Stomach smooth muscle (tissue), 2 donors: ENCODE data around the gene TNFRSF19.

Source experiments
- H3K27ac ChIP-seq: one replicate; pipeline ENCODE4 v1.7.0; 2013; ENCODE audit warnings: mild to moderate bottlenecking, low read length, inconsistent platforms
- H3K27me3 ChIP-seq, 2 donors: one replicate each; pipeline ENCODE4 v1.7.0; 2013; ENCODE audit warnings: low read length in 2 of 2; ENCODE audit not compliant: insufficient read depth in 2 of 2, control insufficient read depth in 1 of 2
- H3K36me3 ChIP-seq, 2 donors: one replicate each; pipeline ENCODE4 v1.7.0; 2013; ENCODE audit warnings: low read length in 2 of 2; ENCODE audit not compliant: control insufficient read depth in 2 of 2, insufficient read depth in 2 of 2
- H3K4me1 ChIP-seq: one replicate; pipeline ENCODE4 v1.7.0; 2013; ENCODE audit warnings: low read length; ENCODE audit not compliant: control insufficient read depth, insufficient read depth
- H3K4me3 ChIP-seq, 2 donors: one replicate each; pipeline ENCODE4 v1.7.0; 2013; ENCODE audit warnings: low read length in 2 of 2
- H3K9ac ChIP-seq, 2 donors: one replicate each; pipeline ENCODE4 v1.7.0; 2013; ENCODE audit warnings: low read length in 2 of 2, mild to moderate bottlenecking in 1 of 2
- H3K9me3 ChIP-seq, 2 donors: one replicate each; pipeline ENCODE4 v1.7.0; 2013; ENCODE audit warnings: low read length in 2 of 2; ENCODE audit not compliant: control insufficient read depth in 2 of 2
- donor health status: healthy.
- donor health status: Pancreatic carcinoma.

TNFRSF19 gene

DNA sequence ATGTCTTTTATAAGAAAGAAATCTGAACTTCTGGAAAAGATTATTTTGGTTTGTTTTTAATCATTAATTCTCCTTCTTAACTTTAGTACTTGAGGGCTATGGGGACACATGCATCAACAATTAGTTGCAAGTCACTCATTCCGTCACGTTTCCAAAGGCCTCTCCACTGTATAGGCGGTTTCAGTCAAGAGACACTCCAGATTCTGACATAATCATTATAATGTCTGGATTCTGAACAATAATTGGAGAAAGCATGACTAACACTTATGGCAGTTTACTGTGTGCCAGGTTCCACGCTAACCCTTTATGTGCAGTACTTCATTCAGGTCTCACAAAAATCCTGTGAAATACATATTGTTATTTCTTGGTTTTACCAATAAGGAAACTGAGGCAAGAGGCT, 71.9 kb downstream of the TNFRSF19 start:
- Histone ChIP-seq H3K9me3 (no peaks in the 10 kb centered on the region), H3K9ac (no peak overlapping the region), H3K36me3 (no peaks in the 10 kb centered on the region), H3K4me1 (no peaks in the 10 kb centered on the region), H3K27ac (no peak overlapping the region), H3K4me3 (no peak overlapping the region), H3K27me3 (no peaks in the 10 kb centered on the region)

DNA sequence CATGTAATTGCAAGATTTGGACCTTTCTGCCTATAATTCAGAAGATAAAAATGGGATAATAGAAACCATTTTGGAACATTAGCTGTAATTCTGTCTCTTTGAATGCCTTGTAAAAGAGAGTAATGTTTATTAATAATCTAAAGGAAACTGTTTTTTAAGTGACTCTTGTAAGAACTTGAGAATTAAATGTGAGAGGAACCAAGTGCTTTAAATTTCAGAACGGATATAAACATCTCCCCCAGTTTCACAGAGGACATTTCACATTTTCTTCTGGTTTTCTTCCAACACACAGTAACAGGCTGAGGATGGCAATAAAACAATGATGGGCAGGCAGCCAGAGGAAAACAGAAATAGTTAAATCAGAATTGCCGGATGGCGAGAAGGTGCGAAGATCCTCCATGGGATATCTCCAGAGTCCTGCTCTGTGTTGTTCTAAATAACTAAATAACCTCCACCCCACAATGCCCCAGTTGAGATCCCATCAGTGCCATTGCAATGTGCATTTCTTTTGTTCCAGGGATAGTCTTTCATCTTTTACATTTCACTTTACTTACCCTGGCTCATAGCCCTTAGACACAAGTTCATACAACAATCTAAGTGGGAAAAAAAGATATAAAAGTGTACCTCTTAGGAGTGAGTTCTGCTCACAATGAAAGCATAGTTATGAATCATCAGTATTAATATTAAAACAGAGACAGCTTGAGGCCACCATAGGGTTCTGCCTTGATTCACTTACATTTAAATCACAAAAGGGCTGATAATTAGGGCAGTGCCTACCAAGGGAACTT, 73.3 kb downstream of the TNFRSF19 start:
- H3K27ac ChIP-seq = no peak overlapping the region
- H3K4me3 ChIP-seq = no peak overlapping the region
- no peaks in the 10 kb centered on the region for H3K9me3 ChIP-seq
- H3K36me3 ChIP-seq = no peaks in the 10 kb centered on the region
- H3K9ac ChIP-seq = no peak overlapping the region
- no peaks in the 10 kb centered on the region for H3K27me3 ChIP-seq
- H3K4me1 ChIP-seq = no peaks in the 10 kb centered on the region

DNA sequence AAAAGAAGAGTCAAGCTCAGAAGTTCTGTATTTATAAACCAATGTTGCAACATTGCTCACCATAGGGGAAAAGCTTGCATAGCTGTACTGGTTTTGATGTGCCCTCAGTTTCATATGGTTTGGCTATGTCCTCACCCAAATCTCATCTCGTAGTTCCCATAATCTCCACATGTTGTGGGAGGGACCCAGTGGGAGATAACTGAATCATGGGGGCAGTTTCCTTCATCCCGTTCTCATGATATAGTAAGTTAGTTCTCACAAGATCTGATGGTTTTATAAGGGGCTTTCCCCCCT, 73.9 kb downstream of the TNFRSF19 start:
- H3K4me3 ChIP-seq = no peak overlapping the region
- H3K27me3 ChIP-seq = no peaks in the 10 kb centered on the region
- H3K9ac ChIP-seq = no peak overlapping the region
- no peak overlapping the region for H3K27ac ChIP-seq
- no peaks in the 10 kb centered on the region for H3K36me3 ChIP-seq
- no peaks in the 10 kb centered on the region for H3K9me3 ChIP-seq
- no peaks in the 10 kb centered on the region for H3K4me1 ChIP-seq

DNA sequence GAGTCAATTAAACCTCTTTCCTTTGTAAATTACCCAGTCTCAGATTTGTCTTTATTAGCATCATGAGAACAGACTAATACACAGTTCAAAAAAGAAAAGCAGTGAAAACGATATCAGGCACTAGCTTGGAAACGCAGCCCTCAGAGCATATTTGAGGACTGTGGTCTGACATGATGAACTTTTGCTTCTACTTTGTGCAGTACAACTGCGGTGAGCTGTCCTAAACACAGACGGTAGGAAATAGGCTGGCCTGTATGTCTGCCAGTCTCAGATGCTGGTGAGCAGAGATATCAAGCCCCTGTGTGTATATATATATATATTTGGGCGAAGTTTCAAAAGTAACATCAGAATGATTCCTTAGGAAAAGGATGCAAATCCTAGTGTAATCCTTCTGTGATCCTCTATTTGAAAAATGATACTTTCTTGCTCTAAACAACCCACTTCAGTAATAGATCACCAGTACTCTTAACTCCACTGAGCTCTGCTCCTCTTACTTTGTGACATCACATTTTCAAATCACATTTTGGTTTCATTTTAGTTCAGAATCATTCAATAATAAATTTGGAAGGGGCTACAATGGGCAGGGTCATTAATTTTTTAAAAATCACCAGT, 74.4 kb downstream of the TNFRSF19 start:
- H3K4me1 ChIP-seq = no peaks in the 10 kb centered on the region
- H3K9ac ChIP-seq = no peak overlapping the region
- no peaks in the 10 kb centered on the region for H3K36me3 ChIP-seq
- no peak overlapping the region for H3K27ac ChIP-seq
- no peaks in the 10 kb centered on the region for H3K9me3 ChIP-seq
- H3K27me3 ChIP-seq = no peaks in the 10 kb centered on the region
- H3K4me3 ChIP-seq = no peak overlapping the region

DNA sequence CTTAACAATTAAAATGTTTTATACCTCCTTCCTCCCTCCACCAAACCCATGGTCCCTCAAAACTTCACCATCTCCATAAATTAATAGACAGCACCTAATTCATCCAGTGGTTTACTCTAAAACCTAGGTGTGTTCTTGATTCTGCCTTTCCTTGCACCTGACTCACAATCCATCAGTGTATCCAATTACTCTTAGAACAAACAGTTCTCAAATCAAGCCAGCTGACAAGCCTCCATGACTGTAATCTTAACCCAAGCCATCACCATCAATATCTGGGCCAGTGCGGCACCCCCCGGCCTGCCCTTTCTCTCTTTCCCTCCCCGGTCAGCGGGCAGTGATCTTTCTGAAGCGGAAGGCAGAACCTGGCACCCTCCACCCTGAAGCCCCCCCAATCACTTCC, 75.6 kb downstream of the TNFRSF19 start:
- Histone ChIP-seq H3K27ac (no peak overlapping the region), H3K36me3 (no peaks in the 10 kb centered on the region), H3K9ac (no peak overlapping the region), H3K4me1 (no peaks in the 10 kb centered on the region), H3K27me3 (no peaks in the 10 kb centered on the region), H3K9me3 (no peaks in the 10 kb centered on the region), H3K4me3 (no peak overlapping the region)

DNA sequence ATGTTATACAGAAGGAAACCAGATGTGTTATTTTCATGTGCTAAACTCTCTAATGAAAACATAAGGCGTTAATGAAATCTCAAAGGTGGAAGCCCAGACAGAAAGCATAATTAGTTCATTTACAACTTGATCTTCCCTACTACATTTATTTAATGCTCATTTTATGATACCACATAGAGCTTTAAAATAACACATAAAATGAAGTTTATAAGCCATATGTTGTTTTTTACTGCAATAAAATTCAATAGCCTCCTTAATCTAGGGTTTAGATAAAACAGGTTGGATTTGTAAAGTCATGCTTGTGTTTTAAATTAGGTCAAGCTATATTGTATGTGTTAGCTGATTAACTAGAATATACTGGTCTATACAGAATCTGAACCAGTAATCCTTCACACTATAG, 81.2 kb downstream of the TNFRSF19 start:
- H3K9ac ChIP-seq = no peak overlapping the region
- no peaks in the 10 kb centered on the region for H3K4me1 ChIP-seq
- H3K4me3 ChIP-seq = no peak overlapping the region
- no peaks in the 10 kb centered on the region for H3K36me3 ChIP-seq
- H3K27ac ChIP-seq = no peak overlapping the region
- no peaks in the 10 kb centered on the region for H3K27me3 ChIP-seq
- no peaks in the 10 kb centered on the region for H3K9me3 ChIP-seq

DNA sequence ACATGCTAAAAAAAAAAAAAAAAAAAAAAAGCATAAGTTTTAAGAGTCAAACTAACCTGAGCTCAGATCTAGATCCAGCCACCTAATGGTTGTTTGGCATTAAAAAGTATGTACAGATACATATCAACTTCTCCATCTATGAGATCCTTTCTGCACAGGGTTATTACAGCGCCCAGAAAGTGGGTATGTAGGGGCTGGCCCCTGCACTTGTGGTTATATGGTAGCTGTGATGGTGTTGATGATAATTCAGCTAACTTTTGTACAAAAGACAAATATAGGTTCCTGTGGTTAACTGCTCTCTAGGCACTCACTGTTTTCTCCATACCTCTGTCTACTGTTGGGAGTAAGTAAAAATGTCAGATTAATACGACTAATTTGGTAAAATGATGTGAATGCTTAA, 81.7 kb downstream of the TNFRSF19 start:
- no peaks in the 10 kb centered on the region for H3K27me3 ChIP-seq
- no peak overlapping the region for H3K9ac ChIP-seq
- H3K36me3 ChIP-seq = no peaks in the 10 kb centered on the region
- H3K9me3 ChIP-seq = no peaks in the 10 kb centered on the region
- H3K27ac ChIP-seq = no peak overlapping the region
- H3K4me3 ChIP-seq = no peak overlapping the region
- H3K4me1 ChIP-seq = no peaks in the 10 kb centered on the region

DNA sequence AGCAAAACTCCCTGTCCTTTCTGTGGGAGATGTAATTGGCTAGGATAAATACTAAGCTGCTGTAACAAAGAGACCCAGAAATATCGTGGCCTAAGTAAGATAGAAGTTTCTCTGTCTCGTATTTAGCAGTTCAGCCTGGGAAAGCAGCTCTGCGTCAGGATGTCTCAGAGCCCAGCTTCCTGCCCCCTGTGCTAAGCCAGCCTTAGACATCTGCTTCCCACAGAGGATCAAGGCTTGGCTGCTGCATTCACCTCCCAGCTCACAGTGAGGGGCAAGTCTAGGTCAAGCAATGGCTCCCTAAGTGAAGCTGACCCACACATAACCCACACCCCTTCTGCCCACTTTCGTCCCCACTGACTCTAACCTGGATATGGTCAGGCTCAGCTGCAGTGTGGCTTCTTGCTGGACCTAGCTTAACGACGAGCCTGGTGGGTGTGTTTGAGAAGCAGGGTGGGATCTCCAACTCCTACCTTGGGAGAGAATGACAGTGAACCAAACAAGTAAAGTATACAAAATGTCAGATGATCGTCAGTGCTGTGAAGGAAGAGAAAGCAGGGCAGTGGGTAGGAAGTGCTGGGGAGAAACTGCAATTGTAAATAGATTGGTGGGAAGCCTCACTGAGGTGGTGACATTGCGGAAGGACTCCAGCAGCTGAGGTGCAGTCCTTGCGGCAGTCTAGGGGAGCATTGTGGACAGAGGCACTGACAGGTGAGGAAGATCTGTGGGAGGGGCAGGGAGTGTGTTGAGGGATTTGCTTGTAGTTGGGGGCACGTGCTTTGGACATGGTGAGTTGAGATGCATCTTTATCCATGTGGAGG, 82.9 kb downstream of the TNFRSF19 start:
- no peak overlapping the region for H3K4me3 ChIP-seq
- no peaks in the 10 kb centered on the region for H3K9me3 ChIP-seq
- no peak overlapping the region for H3K9ac ChIP-seq
- H3K27me3 ChIP-seq = no peaks in the 10 kb centered on the region
- H3K4me1 ChIP-seq = no peaks in the 10 kb centered on the region
- H3K27ac ChIP-seq = no peak overlapping the region
- H3K36me3 ChIP-seq = no peaks in the 10 kb centered on the region

DNA sequence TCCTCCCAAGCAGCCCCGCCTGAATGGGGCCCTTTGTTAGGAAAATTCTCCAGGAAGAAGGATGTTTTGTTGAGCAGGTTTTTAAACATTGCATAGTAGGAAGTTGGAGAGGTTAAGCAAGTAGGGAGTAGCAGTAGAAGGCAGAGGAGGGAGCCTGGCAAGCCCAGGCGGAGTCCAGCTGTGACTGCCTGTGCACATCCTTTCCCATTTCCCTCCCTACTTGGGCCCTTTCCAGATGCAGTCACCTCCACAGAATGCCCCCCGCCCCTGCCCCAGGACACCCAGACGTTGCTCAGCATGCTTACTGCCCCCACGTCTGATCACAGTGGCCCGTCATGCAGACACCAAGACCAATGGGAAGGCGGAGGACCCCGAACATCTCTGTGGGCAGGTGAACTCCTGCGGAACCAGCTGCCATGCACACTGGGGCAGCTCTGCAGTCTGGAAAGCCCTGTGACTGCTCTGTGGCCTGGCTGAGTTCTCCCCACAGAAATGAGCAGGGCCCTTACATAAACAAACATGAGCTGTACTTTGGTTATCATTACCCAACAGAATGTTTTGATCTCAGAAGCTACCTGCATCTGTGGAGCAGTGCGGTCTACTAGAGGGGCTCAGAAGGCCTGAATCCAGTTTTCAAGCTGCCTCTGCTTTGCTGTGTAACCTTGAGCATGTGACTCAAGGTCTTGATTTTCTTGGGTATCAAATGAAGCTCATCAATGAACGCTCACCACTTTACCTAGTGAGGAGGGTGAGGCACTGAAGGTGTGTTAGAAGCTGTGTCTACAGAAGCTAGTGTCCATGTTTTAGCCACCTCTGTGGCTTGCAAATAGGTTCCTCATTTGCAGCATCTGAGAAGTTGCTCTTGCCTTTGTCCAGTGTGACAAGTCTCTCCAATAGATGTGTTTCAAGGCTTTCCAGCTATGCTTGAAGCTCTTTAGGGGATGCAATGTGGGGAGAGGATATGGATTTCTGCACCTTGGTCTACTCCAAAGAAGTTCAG, 84.2 kb downstream of the TNFRSF19 start:
- Histone ChIP-seq H3K27ac (no peak overlapping the region), H3K36me3 (no peaks in the 10 kb centered on the region), H3K4me3 (no peak overlapping the region), H3K27me3 (no peaks in the 10 kb centered on the region), H3K9me3 (no peaks in the 10 kb centered on the region), H3K9ac (no peak overlapping the region), H3K4me1 (no peaks in the 10 kb centered on the region)

DNA sequence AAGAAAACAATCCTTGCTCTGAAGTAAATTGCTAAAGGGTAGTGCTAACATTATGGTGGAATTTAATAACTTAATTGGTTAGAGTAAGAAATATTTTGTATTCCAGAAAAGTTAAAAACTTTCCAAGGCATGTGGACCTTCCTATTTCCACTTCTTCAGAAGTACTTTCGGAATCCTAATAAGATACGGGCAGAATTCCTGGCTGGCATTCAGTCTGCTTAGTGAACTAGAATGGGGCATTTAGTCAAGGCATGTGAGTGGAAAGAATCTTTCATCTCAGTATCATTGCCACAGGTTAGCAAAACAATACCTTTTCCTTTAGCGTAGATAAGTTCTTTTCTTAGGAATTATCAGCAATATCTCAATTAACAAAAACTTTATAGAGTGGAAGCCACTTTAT, 85.1 kb downstream of the TNFRSF19 start:
- Histone ChIP-seq H3K27me3 (no peaks in the 10 kb centered on the region), H3K9me3 (no peaks in the 10 kb centered on the region), H3K4me3 (no peak overlapping the region), H3K9ac (no peak overlapping the region), H3K36me3 (no peaks in the 10 kb centered on the region), H3K4me1 (no peaks in the 10 kb centered on the region), H3K27ac (no peak overlapping the region)
